HEK293 (cell line): ENCODE data around the gene ABHD14A.
A peak's percentile ranks its signal among the peaks of the same experiment; 100 is the strongest.

ENCODE experiments used
- CTCF ChIA-PET: fragments of 350-600 bp; formaldehyde crosslinking; extraction: SDS; loops from one replicate; lab custom pipeline; 2021; ENCODE audit warnings: antibody characterized with exemption; lab: Yijun Ruan, JAX
- POLR2A ChIA-PET: fragments of 300-600 bp; formaldehyde crosslinking; extraction: SDS; loops from one replicate; lab custom pipeline; 2020; ENCODE audit warnings: antibody characterized with exemption, inconsistent platforms; lab: Yijun Ruan, JAX
- H3K27ac ChIP-seq: fragments of 200-500 bp; sonication (Bioruptor generic); 2 replicates; pipeline ENCODE4 v1.5.1; 2014; ENCODE audit warnings: low read depth, low read length, control low read depth, inconsistent platforms; ENCODE audit errors: extremely low read depth
- H3K36me3 ChIP-seq, 2 experiments: fragments of 200-500 bp in 1 of 2; sonication (Bioruptor generic) in 1 of 2; 1 replicate in 1 of 2; 2 replicates in 1 of 2; pipeline ENCODE4 v1.5.1; 2014 to 2017; ENCODE audit warnings: inconsistent platforms in 2 of 2, low read length in 2 of 2; ENCODE audit not compliant: control insufficient read depth in 2 of 2, insufficient read depth in 1 of 2
- H3K4me1 ChIP-seq: fragments of 200-500 bp; sonication (Bioruptor generic); 2 replicates; pipeline ENCODE4 v1.5.1; 2014; ENCODE audit warnings: mild to moderate bottlenecking, low read length, inconsistent platforms; ENCODE audit not compliant: control insufficient read depth, insufficient read depth
- H3K4me3 ChIP-seq: 2 replicates; pipeline ENCODE4 v1.5.1; 2011; ENCODE audit warnings: low read depth, mild to moderate bottlenecking, control low read depth, low read length, moderate library complexity
- H3K9me3 ChIP-seq: fragments of 200-500 bp; sonication (Bioruptor generic); 2 replicates; pipeline ENCODE4 v1.5.1; 2014; ENCODE audit warnings: low read depth, low read length, inconsistent platforms; ENCODE audit not compliant: control insufficient read depth, insufficient read depth
- FEZF1 ChIP-seq: fragments of 450-650 bp; formaldehyde crosslinking; IDR thresholded peaks from 2 replicates; pipeline ENCODE4 v1.5.1; 2016; ENCODE audit warnings: missing biosample characterization, missing genetic modification characterization
- GLI2 ChIP-seq: fragments of 450-650 bp; formaldehyde crosslinking; IDR thresholded peaks from 2 replicates; pipeline ENCODE4; 2017; ENCODE audit warnings: missing biosample characterization, missing genetic modification characterization, low read depth, borderline replicate concordance
- GLIS2 ChIP-seq: fragments of 450-650 bp; formaldehyde crosslinking; IDR thresholded peaks from 2 replicates; pipeline ENCODE4 v1.5.1; 2016; ENCODE audit warnings: missing biosample characterization, missing genetic modification characterization
- HIC1 ChIP-seq: fragments of 450-650 bp; formaldehyde crosslinking; IDR thresholded peaks from 2 replicates; pipeline ENCODE4 v1.5.1; 2016; ENCODE audit warnings: missing biosample characterization, missing genetic modification characterization
- HOXC10 ChIP-seq: sonication (generic); formaldehyde crosslinking; IDR thresholded peaks from 2 replicates; pipeline ENCODE4 v1.8.1; 2023; ENCODE audit warnings: mild to moderate bottlenecking, missing genetic modification reagents
- MEIS1 ChIP-seq: sonication (generic); formaldehyde crosslinking; IDR thresholded peaks from 2 replicates; pipeline ENCODE4 v1.8.1; 2022; ENCODE audit warnings: missing genetic modification reagents, mild to moderate bottlenecking, borderline replicate concordance
- MZF1 ChIP-seq: fragments of 450-650 bp; formaldehyde crosslinking; IDR thresholded peaks from 2 replicates; pipeline ENCODE4 v1.5.1; 2017; ENCODE audit warnings: missing biosample characterization, missing genetic modification characterization, borderline replicate concordance
- TRIM28 ChIP-seq: IDR thresholded peaks from 2 replicates; pipeline ENCODE4 v1.6.1; 2011; ENCODE audit warnings: low read length, control low read depth, borderline replicate concordance
- ZBTB8A ChIP-seq: fragments of 450-650 bp; formaldehyde crosslinking; IDR thresholded peaks from 2 replicates; pipeline ENCODE4 v1.5.1; 2016; ENCODE audit warnings: missing biosample characterization, missing genetic modification characterization
- ZFP37 ChIP-seq: fragments of 450-650 bp; formaldehyde crosslinking; IDR thresholded peaks from 2 replicates; pipeline ENCODE4 v1.5.1; 2016; ENCODE audit warnings: missing biosample characterization, missing genetic modification characterization
- ZFP69B ChIP-seq: fragments of 450-650 bp; formaldehyde crosslinking; IDR thresholded peaks from 2 replicates; pipeline ENCODE4 v1.5.1; 2016; ENCODE audit warnings: missing biosample characterization, missing genetic modification characterization
- ZNF114 ChIP-seq: fragments of 450-650 bp; formaldehyde crosslinking; IDR thresholded peaks from 2 replicates; pipeline ENCODE4 v1.5.0; 2017; ENCODE audit warnings: missing biosample characterization, missing genetic modification characterization
- ZNF148 ChIP-seq: fragments of 450-650 bp; formaldehyde crosslinking; IDR thresholded peaks from 2 replicates; pipeline ENCODE4 v1.5.0; 2017; ENCODE audit warnings: missing biosample characterization, missing genetic modification characterization, borderline replicate concordance
- ZNF169 ChIP-seq: fragments of 450-650 bp; formaldehyde crosslinking; IDR thresholded peaks from 2 replicates; pipeline ENCODE4 v1.5.1; 2016; ENCODE audit warnings: missing biosample characterization, missing genetic modification characterization
- ZNF223 ChIP-seq: fragments of 450-650 bp; formaldehyde crosslinking; IDR thresholded peaks from 2 replicates; pipeline ENCODE4 v1.5.1; 2016; ENCODE audit warnings: missing biosample characterization, missing genetic modification characterization
- ZNF239 ChIP-seq: fragments of 450-650 bp; formaldehyde crosslinking; IDR thresholded peaks from 2 replicates; pipeline ENCODE4 v1.5.1; 2016; ENCODE audit warnings: missing biosample characterization, missing genetic modification characterization
- ZNF362 ChIP-seq: fragments of 450-650 bp; formaldehyde crosslinking; IDR thresholded peaks from 2 replicates; pipeline ENCODE4 v1.5.1; 2016; ENCODE audit warnings: missing biosample characterization, missing genetic modification characterization
- ZNF398 ChIP-seq: fragments of 450-650 bp; formaldehyde crosslinking; IDR thresholded peaks from 2 replicates; pipeline ENCODE4 v1.5.1; 2017; ENCODE audit warnings: missing biosample characterization, missing genetic modification characterization
- ZNF585B ChIP-seq: fragments of 450-650 bp; formaldehyde crosslinking; IDR thresholded peaks from 2 replicates; pipeline ENCODE4 v1.5.1; 2016; ENCODE audit warnings: missing biosample characterization, missing genetic modification characterization
- ZNF621 ChIP-seq: fragments of 450-650 bp; formaldehyde crosslinking; IDR thresholded peaks from 2 replicates; pipeline ENCODE4 v1.5.1; 2017; ENCODE audit warnings: missing biosample characterization, missing genetic modification characterization
- ZNF624 ChIP-seq: fragments of 450-650 bp; formaldehyde crosslinking; IDR thresholded peaks from 2 replicates; pipeline ENCODE4 v1.5.1; 2017; ENCODE audit warnings: missing biosample characterization, missing genetic modification characterization
- ZNF692 ChIP-seq: fragments of 450-650 bp; formaldehyde crosslinking; IDR thresholded peaks from 2 replicates; pipeline ENCODE4 v1.5.1; 2016; ENCODE audit warnings: missing biosample characterization, missing genetic modification characterization
- ZNF704 ChIP-seq: fragments of 450-650 bp; formaldehyde crosslinking; IDR thresholded peaks from 2 replicates; pipeline ENCODE4 v1.5.1; 2016; ENCODE audit warnings: missing biosample characterization, missing genetic modification characterization
- ZNF830 ChIP-seq: fragments of 450-650 bp; IDR thresholded peaks from 2 replicates; pipeline ENCODE4 v1.5.0; 2018; ENCODE audit warnings: missing biosample characterization, missing genetic modification characterization, low read depth, mild to moderate bottlenecking, moderate library complexity
- ZXDB ChIP-seq: fragments of 450-650 bp; formaldehyde crosslinking; IDR thresholded peaks from 2 replicates; pipeline ENCODE4 v1.5.1; 2016; ENCODE audit warnings: missing biosample characterization, missing genetic modification characterization

Gene ABHD14A

GRCh38 chr3:51980253-51980652 lies 5.4 kb downstream of the ABHD14A start:
- Histone ChIP-seq H3K4me3 (no peak overlapping the region), H3K36me3 (peaks cover 0 to 8% of the 10 kb centered on the region in 2 experiments; a peak in 1 of 3 replicates), H3K9me3 (no peaks in the 10 kb centered on the region), H3K4me1 (no peaks in the 10 kb centered on the region), H3K27ac (no peak overlapping the region)
- CTCF ChIA-PET: no interaction called here
- TF ChIP-seq FEZF1 (tag by site-specific recombination) (no peak), GLIS2 (tag by site-specific recombination) (no peak), ZNF624 (tag by site-specific recombination) (no peak), MZF1 (tag by site-specific recombination) (no peak), ZNF692 (no peak), HOXC10 (no peak), ZFP37 (tag by site-specific recombination) (no peak), GLI2 (tag by site-specific recombination) (no peak), ZNF148 (no peak), ZNF362 (tag by site-specific recombination) (no peak), ZNF585B (tag by site-specific recombination) (no peak), ZNF239 (no peak), MEIS1 (CRISPR knock-in tag) (no peak), TRIM28 (no peak), ZNF223 (tag by site-specific recombination) (no peak)
- POLR2A ChIA-PET: interaction anchor here (1.2 kb wide), 1 partner anchor 11 kb away, joined by 5 read pairs; no protein-coding TSS in a partner anchor

- Histone ChIP-seq H3K4me3 (peak overlapping the region; percentile 41), H3K4me1 (no peaks in the 10 kb centered on the region), H3K36me3 (peaks cover 0 to 8% of the 10 kb centered on the region in 2 experiments; a peak in 1 of 3 replicates), H3K9me3 (no peaks in the 10 kb centered on the region), H3K27ac (peak overlapping the region; percentile 60; the same call in 1 of the 2 replicates)
- ChIA-PET POLR2A (interaction anchor here (0.6 to 3.6 kb wide), 12 partner anchors 9 to 296 kb away, joined by 4 to 47 read pairs (median 6); partner anchors contain the start of genes ABHD14A, ABHD14B, PARP3 and PCBP4), CTCF (interaction anchor here (0.6 to 3.0 kb wide), 8 partner anchors 8 to 1214 kb away, joined by 3 to 38 read pairs (median 4); partner anchors contain the start of genes ABHD14A, ABHD14B and RRP9)
- TF ChIP-seq ZBTB8A (tag by site-specific recombination) (peak; percentile 21; the same call in 1 of the 2 replicates), ZFP69B (tag by site-specific recombination) (no peak), ZNF398 (tag by site-specific recombination) (0 out of 2 replicates have a peak, but pooled peaks have one; percentile 7), ZNF621 (tag by site-specific recombination) (no peak), ZNF114 (no peak), ZXDB (tag by site-specific recombination) (no peak), HIC1 (tag by site-specific recombination) (peak; percentile 60; the same call in 1 of the 2 replicates), ZNF239 (no peak), ZNF704 (no peak), ZNF830 (no peak), ZNF169 (tag by site-specific recombination) (no peak)
These were observed 7.5 kb downstream of the ABHD14A start for GRCh38 chr3:51982352-51982837.
